HG03571 (cell line): ENCODE data around the gene AP2A1.

Experiments
- ATAC-seq: cut with Tn5 transposase; IDR thresholded peaks from one replicate; pipeline ENCODE4 v1.9.1; 2021; ENCODE audit not compliant: unreplicated experiment

Gene AP2A1

GRCh38 chr19:49837009-49837310 is 70.2 kb downstream of the AP2A1 start:
- ATAC-seq, result no peak

DNA sequence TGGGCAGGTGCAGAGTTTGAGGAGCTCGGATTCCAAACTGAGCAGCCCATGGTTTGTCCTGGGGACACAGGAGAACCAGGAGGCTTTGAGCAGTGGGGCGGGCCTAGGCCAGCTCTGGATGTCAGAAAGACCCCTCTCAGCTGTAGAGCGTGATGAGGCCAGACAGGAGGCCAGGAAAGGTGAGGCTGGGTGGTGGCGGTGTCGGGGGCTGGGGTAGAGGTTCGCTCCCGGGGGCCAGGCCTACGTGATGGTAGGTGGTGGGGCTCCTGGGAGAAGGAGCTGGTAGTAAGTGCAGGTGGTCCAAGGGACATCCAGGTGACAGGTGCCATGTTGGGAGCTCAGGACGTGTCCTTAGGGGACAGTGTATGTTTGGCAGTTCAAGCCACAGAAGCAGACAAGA is 70.6 kb downstream of the AP2A1 start:
- ATAC-seq, result no peak

DNA sequence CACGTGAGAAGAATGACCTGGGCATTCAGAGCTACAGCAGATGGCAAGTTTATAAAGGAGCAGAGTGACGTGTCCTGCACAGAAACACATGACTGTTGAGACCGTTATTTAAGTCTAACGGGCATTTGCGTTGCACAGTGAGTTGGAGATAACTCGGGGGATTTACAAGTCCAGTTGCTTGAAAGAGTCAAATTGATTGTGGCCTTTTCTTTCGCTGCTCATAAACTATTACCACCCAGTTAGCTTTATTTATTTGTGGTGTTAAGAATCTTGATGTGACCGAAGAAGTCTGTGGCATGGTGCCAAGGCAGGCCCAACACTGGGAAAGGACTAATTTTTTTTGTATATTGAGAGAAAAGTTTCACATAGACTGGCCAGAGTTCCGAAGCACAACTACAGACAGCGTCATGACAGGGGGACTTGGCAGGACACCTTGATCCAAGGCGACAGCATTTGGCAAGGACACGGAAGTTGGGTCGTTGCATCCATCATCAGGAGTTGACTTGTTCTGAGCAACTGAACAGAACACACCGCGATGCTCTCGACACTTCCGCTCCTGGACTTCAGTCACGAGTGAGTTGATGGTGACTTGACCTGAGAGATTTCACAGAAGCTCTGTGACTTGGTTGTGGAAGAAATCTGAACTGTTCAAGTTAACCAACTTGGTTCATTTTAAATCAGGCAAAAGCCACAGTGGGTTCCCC is 72.2 kb downstream of the AP2A1 start:
- no peak for ATAC-seq

- ATAC-seq, result no peak
Measured at GRCh38 chr19:49839713-49840112, 72.9 kb downstream of the AP2A1 start.

DNA sequence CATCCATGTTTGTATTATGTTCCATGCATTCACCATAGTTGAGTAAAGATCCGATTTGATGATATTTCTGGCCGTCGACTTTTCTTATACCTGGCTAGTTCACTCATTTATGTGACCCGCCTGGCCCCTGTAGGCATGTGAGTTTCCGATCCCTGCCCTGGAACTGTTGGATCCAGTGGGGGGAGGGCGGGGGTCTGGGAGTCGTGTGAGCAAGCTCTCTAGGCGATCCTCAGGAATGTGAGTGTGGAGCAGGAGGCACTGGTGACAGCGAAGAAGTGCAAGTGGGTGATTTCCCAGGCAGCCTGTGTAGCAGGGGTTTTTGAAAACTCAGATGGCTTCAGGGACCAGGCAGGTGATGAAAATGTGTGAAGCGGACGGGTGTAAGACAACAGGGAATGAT is 73.5 kb downstream of the AP2A1 start:
- ATAC-seq, result no peak

- no peak for ATAC-seq
Measured at GRCh38 chr19:49840736-49841249, 74.0 kb downstream of the AP2A1 start.

- ATAC-seq, result no peak
Measured at GRCh38 chr19:49843265-49843664, 76.5 kb downstream of the AP2A1 start.

DNA sequence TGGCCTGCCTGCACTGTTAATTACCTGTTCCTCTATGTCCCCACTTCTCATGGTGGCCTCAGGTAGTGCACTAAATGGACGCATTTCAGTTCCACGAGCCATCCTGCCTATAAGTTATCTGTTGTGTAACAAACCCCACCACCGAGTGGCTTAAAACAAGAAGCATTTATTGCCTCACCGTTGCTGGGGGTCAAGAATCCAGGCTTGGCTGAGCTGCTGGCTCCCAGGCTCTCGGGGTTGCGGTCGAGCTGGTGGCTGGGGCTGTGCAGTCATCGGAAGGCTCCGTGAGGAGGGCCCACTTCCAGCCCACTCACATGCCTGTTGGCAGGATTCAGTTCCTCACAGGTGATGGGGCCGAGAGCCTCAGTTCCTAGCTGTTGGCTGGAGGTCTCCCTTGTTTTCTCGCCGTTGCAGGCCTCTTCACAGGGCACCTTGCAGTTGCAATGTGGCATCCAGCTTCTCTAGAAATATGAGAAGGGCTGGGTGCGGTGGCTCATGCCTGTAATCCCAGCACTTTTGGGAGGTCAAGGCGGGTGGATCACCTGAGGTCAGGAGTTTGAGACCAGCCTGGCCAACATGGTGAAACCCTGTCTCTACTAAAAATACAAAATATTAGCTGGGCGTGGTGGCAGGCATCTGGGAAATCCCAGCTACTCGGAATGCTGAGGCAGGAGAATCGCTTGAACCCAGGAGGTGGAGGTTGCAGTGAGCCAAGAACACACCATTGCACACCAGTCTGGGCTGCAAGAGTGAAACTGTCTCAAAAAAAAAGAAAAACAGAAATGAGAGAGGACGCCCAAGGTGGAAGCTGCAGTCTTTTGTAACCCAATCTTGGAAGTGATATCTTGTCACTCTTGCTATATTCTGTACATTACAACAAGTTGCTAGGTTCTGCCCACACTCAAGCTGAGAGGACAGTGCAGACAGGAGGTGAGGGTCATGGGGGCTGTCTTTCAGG is 77.6 kb downstream of the AP2A1 start:
- no peak for ATAC-seq

DNA sequence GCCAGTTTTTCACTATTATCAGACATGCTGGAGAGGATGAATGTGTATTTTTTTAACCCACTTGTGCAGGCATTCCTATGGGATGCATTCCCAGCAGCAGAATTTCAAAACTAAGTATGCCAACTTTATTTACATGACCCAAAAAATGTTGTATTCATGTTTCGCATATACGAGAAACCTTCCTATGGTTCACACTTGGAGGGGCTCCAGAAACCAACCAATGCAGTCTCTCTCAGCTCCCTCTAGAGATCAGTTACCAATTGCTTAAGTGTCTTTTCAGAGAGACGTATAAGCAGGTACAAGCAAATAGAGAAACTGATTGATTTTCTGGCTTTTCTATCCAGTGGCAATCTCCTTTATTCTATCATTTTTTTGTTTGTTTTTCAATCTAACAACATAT is 78.6 kb downstream of the AP2A1 start:
- no peak for ATAC-seq

DNA sequence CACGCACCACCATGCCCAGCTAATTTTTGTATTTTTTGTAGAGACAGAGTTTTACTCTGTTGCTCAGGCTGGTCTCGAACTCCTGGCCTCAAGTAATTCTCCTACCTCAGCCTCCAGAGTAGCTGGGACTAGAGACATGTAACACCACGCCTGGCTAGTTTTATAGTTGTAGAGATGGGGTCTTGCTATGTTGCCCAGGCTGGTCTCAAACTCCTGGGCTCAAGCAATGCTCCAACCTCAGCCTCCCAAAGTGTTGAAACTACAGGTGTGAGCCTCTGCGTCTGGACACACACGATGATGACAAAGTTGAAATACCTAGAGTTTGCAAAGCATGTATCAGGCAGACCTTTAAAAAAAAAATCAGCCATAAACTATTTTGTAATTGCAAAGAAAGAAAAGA is 79.6 kb downstream of the AP2A1 start:
- ATAC-seq, result no peak

- ATAC-seq, result no peak
Measured at GRCh38 chr19:49847731-49848696, 81.2 kb downstream of the AP2A1 start.

GRCh38 chr19:49848938-49849337 is 82.1 kb downstream of the AP2A1 start:
- no peak for ATAC-seq

DNA sequence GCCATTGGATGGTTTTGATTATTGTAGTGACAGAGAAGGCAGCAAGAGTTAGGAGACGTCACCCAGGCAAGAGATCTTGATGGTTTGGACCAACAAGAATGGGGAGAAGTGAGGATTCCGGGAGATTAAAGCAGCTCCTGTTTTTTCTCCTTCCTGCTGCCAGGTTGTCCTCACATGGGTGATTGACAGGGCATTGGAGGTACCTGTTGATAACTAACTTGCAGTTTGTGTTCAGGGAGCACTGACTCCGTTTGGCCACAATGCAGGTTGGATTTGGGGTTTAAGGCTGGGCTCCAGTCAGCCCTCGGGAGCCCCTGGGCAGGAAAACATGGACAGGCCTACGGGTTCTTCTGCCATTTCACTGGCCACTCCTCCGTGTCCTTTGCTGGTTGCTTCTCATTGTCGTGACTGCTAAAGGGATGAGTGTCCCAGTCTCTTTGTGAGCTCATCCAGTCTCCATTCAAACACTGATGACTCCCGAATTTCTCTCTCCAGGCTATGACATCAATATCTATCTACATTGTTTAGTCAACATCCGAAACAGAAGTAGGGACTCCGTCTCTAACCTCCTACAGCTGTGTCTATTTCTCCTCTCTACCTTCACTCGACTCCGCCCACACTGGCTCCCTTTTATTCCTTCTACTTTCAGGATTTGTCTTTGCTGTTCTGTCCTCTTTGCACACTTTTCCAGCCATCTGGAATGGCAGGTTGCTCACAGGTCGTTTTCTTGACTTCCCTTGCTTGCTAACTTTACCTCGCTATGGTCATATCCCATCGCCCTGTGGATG is 82.8 kb downstream of the AP2A1 start:
- no peak for ATAC-seq

DNA sequence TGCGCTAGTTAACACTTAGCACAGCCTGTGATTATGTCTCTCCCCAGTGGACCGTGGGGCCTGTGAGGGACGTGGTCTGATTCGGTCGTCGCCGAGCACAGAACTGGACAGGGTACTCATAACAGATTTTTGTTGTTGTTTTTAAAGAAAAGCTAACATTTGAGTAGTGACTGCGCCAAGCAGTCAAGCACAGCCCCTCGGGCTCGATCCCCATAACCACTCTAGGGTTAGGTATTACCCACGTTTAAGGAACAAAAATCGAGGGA is 83.4 kb downstream of the AP2A1 start:
- ATAC-seq, result no peak

DNA sequence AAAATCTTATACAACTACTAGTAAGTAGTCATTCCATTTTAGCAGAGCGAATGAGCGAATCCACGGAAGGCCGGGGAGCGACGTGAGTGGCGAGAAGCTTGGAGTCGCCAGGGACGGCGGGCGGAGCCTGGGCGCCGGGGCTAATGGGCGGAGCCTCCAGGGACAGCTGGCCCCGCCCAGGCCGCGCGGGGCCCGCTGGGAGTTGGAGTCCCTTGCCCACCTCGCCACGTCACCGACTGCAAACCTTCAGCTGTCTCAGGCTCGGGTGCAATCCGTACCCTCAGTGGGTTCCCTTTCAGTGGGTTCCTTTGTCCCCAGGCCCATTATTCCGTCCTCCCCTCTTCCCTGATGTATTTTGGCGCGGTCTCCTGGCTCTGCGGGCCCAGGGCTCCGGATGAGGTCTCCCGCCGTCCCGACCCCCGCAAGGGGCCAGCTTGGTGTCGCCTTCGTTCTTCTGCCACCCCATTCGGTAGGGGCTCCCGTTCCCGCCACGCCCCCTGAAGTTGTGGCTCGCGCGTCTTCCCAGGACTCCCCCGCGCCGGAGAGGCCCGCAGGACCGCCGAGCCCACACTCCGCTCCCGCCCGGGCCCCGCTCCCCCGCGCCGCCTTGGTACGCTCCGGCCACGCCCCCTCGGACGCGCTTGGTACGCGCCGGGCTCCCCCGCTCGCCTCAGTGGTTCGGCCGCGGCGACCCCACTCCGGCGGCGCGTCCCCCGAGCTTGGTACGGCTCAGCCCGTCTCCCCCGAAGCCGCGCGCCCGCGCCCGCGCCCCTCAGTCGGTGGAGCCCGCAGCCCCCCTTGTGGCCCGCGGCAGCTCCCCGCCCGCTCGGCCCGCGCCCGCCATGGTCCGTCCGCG is 83.9 kb downstream of the AP2A1 start, which contains the start of gene PTOV1:
PTOV1 (plus strand) TSS at position 673 of the 856 bp plus-strand sequence.
- ATAC-seq, result peak; percentile 73

GRCh38 chr19:49851456-49852259 is 84.9 kb downstream of the AP2A1 start:
- ATAC-seq, result no peak

DNA sequence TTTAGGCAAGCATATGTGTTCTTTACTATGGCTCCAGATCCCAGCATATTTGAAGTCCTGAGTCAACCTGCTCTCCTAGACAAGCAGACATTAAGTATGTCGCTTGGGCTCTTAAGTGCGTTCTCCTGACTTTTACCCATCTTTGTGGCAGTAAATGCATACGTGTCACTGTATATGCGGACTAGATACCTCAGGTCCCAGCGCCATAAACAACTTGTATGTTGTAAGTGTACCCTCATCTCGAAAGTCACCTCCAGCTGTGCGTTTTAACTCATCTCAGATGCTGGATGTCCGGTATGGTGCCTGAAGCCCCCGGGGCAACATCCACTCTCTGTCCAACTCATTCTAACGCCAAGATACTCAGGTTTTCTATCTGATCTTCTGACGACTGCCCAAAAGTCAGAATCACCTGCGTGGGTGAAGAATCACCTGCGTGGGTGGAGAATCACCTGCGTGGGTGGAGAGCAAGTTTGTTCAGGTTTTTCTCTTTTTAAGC is 85.9 kb downstream of the AP2A1 start:
- no peak for ATAC-seq

GRCh38 chr19:49853852-49854377 is 87.1 kb downstream of the AP2A1 start:
- ATAC-seq, result no peak
